HG02938 (cell line): ENCODE results near the gene MYOF.

Source experiments
- ATAC-seq: cut with Tn5 transposase; IDR thresholded peaks from one replicate; pipeline ENCODE4 v1.9.1; 2021; ENCODE audit warnings: mild to moderate bottlenecking, moderate library complexity; ENCODE audit not compliant: unreplicated experiment

MYOF gene

GRCh38 chr10:93269281-93269680, 212.9 kb downstream of the MYOF start:
- ATAC-seq = no peak

- no peak for ATAC-seq
Observed at GRCh38 chr10:93268021-93268420, 214.1 kb downstream of the MYOF start.

- peak; percentile 99 for ATAC-seq
Observed at GRCh38 chr10:93267521-93267920, 214.6 kb downstream of the MYOF start.

- peak; percentile 6 for ATAC-seq
Observed at GRCh38 chr10:93266858-93267257, 215.3 kb downstream of the MYOF start.

GRCh38 chr10:93261961-93262610, 220.0 kb downstream of the MYOF start:
- ATAC-seq = no peak

GRCh38 chr10:93261089-93261488, 221.0 kb downstream of the MYOF start:
- no peak for ATAC-seq

- no peak for ATAC-seq
Observed at GRCh38 chr10:93259126-93259525, 223.0 kb downstream of the MYOF start.
